GM18867 (cell line): Measurements from ENCODE around the gene CPED1.
"Not testable (repeated sequence)": the region's sequence is repeated elsewhere in the genome, so short reads cannot be mapped to it uniquely, and the experiment has no call there.

Experiments used
- ATAC-seq: cut with Tn5 transposase; IDR thresholded peaks from one replicate; pipeline ENCODE4 v1.9.1; 2021; ENCODE audit warnings: mild to moderate bottlenecking, moderate library complexity; ENCODE audit not compliant: unreplicated experiment

The CPED1 gene

DNA sequence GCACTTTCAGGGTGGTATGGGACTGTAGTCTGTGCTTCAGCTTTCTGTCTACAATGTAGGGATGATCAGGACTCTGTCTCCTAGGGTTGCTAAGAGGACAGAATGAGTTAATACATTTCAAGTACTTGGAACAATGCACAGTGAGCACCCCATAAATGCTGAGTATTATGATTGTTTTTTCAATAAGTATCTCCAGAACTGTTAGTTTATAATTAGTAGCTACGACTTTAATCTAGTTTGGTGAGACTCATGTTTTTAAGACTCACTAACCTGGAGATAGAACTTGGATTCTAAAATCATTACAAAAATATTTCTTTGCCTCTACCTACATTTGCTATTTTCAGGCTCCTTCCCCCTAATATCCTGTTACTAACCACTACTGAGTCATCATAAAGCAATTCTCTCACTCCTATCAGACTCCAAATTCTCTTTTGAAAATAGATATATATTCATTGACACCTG is 95.3 kb downstream of the CPED1 start:
- no peak for ATAC-seq

DNA sequence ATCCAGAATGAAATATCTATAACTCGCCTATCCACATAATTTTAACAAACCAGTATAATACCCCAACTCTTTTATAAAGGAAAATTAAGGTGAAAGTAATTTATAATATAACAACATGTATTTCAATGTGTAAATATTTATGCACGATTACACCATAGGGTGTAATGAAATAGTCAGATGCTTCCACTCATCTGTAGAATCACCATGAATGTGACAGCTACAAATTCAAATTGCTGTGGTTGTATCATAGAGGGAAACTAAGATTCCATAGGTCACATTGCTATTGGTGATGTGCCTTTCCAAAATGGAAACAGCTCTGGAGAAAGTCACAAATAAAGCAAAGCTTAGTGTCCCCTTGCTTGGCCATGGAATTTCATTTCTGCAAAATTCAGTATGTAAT is 95.7 kb downstream of the CPED1 start:
- ATAC-seq, result no peak

DNA sequence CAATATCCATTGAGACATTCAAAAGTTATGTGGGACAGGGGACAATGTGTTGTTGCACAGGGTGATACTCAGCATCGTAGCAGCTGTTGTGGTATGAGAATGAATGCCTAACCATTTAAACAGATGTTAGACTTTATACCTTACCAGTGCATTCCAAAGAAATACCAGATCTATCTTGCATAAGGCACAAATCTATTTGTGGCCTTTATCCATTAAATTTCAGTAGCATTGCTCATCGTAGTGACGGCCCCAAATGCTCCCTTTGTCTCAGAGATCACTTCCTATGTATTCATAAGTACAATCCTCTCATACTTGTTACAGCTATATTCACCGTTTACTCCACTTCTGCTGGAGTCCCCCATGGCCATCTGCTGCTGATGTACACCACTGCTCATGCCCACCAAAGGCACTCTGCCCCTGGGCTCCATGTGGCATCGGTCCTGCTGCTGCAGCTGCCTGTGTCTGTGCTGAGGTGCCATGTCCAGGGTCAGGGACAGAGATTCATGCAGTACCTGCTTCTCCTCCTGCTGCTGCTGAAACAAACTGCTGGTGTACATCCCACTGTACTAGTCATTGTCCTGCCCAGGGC is 96.3 kb downstream of the CPED1 start:
- ATAC-seq, result no peak

DNA sequence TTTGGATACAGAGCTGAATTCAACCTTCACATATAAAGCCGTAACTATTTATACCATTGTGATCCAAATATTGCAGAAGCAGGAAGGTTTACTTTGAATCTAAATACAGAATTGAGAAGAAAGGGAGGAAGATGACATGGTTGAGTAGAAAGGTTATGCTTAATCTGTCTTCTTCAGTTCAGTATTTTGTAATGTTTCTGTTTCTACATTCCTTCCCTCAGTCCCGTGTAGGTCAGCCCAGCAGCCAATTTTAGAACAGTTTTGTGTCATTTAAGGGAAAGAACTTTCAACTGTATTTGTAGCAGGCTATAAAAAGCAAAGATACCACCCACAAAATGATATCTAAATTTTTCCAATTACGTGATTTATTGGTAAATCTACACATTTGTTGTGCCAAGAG is 97.4 kb downstream of the CPED1 start:
- no peak for ATAC-seq

DNA sequence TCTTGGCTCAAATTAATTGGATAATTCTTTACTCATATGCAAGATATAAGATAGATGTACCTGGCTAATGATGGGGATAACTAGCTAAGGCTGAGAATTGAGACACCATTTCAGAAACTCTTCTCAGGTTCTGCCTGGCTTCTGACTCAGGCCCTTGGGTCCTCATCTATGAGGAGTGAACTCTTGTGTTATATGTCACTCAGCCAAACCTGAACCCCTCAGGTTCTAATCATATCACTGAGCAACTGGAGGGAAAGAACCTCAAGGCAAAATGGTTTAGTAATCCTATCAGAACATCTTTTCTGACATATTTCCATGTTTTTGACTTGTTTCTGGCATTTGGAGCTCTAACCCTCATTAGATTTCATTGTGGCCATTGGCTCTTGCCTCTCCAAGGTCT is 100.4 kb downstream of the CPED1 start:
- no peak for ATAC-seq

DNA sequence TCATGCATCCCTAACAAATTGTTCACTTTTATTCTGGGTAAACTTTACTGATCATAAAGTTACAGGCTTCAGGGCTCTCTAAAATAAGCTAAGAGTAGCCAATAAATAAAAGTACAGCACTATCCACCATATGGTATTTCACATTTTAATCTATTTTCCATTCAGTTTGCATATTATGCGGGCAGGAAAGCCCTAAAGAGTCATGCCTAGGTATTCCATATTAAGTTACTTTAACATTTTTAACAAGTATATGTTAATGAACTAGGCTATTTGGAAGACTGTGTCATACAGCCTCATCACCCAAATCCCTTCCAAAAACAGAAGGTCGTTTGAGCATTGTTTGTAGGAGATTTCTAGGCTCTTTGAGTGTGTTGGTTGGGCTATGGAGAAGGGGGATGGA is 106.3 kb downstream of the CPED1 start:
- no peak for ATAC-seq

DNA sequence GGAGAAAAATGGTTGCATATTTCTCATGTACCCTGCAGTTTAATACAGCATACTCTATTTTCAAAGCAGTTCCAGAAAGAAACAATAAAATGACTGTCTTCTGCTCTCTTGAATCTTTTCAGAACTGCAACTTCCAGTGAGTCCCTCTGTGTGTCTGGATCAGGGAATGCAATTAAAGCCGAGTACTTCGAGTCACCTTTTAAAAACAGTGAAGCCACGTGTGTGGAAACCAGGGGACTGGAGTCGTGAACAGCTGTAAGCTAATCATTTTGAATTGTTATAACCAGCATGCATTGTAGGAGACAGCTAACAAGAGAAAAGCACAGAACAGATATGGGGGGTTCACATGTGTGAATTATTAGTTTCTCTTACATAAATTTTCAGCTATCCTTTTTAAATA is 109.1 kb downstream of the CPED1 start:
- ATAC-seq, result no peak

DNA sequence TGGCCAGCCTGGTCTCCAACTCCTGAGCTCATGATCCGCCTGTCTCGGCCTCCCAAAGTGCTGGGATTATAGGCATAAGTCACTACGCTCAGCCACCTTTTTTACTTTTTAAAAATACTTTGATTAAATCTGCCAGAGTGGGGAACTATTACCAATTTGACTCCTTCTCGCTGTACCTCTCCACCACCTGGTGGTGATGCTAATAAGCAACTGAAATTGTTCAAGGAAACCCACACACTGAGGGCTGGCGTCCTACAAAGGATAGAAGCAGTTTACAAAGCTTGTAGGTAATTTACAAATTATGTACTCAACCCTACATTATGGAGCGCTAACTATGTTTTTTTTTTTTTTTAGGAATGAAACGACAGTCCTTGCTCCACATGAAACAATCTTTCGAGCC is 111.1 kb downstream of the CPED1 start:
- no peak for ATAC-seq

DNA sequence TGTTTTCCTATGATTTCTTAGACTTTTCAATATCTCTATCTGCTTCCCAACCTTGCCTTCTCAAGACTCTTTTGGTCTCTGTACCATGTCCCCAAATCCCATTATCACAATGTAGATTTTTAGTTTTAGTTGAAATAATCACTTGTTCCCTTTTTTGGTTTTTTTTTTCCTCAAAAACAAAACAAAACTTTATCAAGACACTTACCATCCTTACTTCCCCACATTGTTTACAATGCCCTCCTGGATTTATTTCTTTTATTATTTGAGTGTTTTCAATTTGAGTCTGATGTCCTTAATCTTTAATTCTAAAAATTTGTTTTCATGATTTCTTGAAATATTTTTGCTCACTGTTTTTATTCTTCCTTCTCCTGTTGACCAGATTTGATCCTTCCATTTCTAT is 112.6 kb downstream of the CPED1 start:
- no peak for ATAC-seq

DNA sequence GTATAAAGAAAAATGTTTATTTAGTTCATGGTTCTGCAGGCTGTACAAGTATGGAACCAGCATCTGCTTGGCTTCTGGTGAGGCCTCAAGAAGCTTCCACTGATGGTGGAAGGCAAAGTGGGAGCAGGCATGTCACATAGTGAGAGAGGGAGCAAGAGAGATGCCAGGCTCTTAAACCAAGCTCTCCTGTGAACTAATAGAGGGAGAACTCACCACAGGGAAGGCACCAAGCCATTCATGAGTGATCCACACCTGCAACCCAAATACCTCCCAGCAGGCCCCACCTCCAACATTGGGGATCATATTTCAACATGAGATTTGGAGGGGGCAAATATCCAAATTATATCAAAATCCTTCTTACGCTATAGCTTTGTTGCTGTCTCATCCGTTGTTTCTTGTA is 113.1 kb downstream of the CPED1 start:
- ATAC-seq, result no peak

DNA sequence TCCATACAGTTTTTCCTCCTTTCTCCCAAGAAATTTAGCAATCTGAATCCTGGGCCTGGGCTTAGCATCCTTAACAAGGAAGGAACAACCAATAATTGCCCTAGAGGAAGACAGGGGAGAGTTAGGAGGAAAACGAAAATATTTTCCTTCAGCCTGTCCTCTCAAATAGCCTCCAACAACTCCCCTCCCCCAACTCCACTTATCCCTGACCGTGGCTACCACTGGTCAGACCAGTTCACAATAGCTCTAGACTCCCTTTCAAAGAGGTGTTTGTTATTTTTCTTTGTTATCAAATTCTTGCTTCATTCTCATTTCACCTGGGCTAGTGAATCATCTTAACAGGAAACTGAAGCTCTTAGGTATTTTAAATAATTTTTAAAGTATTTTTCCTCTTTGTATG is 114.1 kb downstream of the CPED1 start:
- no peak for ATAC-seq

DNA sequence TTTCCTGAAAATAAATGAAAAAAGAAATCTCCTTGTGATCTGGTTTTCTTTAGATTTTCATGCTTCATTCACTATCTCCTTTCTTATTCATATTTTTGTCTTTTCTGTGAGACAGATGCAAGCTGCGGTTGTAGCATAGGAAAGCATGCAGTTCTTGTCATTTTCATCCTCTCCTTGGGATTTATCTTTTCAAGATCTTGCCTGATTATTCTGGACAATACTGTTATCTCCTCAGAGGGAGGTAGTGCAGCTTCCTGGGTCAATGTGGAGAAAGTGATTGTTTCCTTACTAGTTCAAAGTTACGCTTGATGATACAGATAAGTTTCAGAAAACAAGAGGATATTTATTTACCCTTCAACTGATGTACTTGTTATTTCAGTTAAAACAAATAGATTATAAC is 114.6 kb downstream of the CPED1 start:
- no peak for ATAC-seq

DNA sequence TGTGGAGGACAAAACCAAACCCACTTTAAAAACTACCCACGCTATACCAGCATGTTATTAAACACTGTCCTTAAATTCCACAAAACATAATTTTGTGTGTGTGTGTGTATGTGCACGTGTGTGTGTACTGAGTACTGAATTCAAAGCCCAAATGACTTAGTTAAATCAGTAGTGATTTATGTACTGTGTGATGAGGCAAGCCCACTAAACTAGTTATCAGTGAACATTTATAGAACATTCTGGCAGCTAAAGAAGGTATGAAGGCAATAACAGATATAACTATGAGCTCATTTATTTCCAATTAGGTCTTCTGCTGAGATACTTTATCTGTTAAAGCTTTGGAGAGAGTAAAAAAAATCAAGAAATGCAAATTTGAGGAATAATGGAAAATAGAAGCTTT is 115.1 kb downstream of the CPED1 start:
- ATAC-seq, result no peak

DNA sequence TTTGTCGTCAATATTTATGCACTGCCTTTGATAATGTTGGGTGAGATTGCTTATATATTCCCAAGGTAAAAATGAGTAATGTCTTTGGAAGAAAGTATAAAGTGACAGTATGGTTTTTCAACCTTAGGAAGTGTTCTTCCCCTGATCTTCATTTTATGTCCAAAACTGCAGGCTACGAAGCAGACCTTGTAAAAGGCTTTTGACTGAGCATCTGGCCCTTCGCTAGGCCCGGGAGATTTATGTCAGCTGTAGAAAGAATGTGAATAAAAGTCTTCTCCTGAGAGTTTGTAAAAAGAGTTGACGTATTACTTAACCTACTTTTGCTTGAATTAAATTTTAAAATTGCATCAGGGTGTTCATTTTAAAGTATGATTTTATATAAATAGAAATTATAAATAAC is 116.8 kb downstream of the CPED1 start:
- no peak for ATAC-seq

DNA sequence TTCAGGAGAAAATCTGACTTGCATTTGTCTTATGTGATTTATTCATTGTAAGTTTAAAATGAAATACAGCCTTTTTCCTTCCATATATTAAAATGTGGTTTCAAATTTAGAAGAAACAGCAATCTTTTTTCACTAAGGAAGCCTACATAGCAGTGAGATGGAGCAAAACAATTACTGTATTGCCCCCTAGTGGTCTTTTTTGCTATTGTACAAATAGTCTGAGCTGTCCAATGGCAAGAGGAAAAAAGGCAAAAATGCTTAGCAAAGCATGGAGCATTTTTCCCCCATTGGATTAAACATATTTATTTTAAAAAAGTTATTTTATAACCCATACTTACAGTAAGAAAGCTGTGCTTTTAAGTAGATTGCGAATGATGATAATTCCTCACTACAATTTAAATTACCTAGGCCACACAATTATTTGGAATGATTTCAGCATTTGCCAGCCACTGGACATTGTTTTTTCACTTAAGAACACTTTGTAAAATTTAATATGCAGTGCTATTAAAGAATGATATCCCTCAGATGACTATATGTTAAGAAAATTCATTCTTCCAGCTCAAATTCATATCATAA is 119.5 kb downstream of the CPED1 start:
- ATAC-seq, result peak; percentile 95

DNA sequence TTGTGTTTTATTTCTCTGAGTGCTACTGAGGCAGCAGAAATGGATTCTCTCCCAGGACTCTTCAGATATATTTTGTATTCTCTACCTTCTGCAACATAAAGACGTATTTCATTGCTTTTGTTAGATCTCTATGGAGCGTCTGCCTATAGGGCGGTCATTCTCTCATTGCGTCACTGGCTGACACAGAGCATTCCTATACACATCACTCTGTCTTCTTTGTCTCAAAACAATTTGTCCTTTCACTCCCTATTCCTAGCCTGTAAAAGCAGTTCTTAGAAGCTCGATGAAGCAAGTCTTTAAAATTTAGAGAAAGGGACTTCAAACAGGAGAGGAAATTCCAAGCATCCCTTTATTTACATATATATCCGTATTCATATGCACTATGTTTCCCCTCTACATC is 120.6 kb downstream of the CPED1 start:
- ATAC-seq, result no peak

DNA sequence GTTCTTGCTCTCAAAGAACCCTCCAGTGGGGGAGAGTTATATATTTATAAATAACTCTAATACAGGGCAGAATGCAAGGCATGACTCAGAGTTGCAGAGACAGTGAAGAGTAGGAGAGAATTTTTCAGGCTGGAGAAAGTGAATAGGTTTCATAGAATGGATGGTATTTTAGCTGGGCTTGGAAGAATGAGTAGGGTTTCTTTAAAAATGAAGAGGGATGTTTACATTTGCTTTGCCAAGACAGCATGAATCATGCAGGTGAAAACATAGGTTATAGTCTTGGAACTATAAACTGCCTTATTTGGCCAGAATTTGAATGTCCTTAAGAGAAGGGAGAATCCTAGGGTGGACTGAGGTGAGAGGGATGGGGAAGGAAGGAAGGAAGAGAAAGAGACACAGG is 124.8 kb downstream of the CPED1 start:
- no peak for ATAC-seq

DNA sequence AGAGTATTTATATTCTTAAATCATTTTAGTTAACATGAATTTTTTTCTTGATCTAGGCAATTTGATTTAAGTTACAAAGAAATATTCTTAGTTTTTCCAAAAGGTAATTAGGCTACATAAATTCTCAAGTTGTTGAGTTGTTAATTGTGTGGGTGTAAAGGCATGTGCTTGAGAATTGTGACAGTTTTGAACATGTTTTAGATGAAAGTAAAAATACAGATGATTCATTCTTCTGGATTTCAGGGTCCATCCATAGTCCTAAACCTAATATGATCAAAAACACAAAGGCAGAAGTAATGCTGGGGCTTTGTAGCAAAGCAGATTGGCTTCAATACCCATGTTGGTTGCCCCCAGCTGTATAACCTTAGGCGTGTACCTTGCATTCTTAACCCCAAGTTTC is 127.9 kb downstream of the CPED1 start:
- no peak for ATAC-seq

DNA sequence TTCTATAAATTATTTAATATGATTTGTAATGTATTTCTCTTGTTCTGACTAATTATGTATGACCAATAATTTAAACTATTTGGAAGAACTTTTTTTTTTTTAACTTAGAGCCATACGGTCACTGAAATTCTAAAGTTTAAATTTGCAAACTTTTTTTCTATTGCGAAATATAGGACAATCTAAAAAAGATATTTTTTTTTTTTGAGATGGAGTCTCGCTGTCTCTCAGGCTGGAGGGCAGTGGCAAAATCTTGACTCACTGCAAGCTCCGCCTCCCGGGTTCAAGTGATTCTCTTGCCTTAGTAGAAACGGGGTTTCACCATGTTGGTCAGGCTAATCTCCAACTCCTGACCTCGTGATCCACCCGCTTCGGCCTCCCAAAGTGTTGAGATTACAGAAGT is 130.5 kb downstream of the CPED1 start:
- ATAC-seq, result no peak

DNA sequence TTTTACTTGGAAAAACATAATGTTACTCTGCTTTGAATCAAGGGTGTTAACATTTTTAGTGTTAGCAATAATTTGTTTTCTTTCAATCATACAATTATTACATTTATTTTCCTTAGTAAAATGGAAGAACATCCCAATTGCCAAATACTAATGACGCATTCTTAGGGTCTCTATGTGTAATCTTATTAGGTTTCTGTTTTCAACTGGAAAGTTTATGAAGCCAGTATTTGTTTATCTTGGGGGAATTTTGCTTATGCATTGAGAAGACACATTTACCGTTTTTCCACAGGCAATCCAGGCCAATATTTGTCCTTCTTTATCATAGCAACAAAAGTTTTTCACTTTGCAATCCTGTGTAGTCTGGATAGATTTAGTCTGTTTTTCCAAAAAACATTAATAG is 134.5 kb downstream of the CPED1 start:
- no peak for ATAC-seq

DNA sequence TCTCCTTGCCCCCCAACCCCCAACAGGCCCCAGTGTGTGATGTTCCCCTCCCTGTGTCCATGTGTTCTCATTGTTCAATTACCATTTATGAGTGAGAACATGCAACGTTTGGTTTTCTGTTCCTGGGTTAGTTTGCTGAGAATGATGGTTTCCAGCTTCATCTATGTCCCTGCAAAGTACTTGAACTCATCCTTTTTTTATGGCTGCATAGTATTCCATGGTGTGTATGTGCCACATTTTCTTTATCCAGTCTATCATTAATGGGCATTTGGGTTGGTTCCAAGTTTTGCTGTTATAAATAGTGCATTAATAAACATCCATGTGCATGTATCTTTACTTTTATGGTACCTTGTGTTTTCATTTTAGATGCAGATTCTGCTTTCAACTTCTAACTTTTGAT is 136.9 kb downstream of the CPED1 start:
- ATAC-seq, result not testable (repeated sequence)

DNA sequence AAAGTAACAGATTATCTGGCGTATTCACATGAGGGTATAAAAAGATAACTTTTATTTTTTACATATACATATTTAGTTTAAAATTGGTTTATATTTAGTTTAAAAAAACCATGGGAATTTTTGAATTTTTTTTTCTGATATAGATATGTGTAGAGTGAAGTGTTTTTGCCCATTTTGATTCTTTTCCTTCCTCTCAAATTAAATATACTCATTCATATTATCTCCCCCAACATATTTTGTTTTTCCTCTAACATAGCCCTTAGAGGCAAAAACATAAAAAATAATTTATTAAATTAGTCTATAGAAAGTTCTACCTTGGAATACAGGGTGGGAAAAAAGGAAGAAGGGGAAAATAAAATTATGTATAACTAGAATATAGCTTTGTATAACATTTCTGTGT is 137.7 kb downstream of the CPED1 start:
- ATAC-seq, result no peak

DNA sequence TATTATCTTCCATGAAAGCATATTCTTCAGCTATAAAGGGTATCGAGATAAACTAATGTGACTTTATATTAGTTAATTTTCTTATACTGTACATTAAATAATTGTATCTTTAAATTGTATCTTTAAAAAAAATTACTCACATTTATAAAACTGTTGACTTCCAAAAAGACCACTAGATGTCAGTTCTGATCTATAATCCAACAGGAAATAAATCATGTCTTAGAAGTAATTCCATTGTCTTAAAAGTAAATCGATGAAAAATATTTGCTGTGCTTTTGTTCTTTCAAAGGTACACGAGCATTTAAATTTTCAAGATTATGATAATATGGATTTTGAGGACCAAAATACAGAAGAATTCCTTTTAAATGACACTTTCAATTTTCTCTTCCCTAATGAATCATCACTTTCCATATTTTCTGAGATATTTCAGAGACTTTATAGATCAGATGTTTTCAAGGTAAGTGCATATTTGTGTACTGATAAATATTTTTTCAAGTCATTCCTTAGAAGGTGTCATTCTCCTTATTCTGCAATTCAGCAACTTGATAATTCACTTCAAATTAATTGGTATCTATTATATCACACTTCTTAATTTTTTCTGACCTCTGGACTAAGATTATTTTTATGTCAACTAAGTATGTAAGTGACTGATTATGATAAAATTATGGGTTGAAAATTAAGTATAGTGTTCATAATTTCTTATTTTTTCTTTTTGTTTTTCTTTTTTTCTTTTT is 138.5 kb downstream of the CPED1 start:
- ATAC-seq, result no peak
